HG03135 (cell line): Measurements from ENCODE around the gene TMPRSS3.

Source experiments
- ATAC-seq: cut with Tn5 transposase; IDR thresholded peaks from one replicate; pipeline ENCODE4 v1.9.1; 2021; ENCODE audit warnings: mild to moderate bottlenecking, moderate library complexity; ENCODE audit not compliant: unreplicated experiment

Gene TMPRSS3

GRCh38 chr21:42374864-42375499 lies 20.9 kb downstream of the TMPRSS3 start:
- ATAC-seq, result no peak

DNA sequence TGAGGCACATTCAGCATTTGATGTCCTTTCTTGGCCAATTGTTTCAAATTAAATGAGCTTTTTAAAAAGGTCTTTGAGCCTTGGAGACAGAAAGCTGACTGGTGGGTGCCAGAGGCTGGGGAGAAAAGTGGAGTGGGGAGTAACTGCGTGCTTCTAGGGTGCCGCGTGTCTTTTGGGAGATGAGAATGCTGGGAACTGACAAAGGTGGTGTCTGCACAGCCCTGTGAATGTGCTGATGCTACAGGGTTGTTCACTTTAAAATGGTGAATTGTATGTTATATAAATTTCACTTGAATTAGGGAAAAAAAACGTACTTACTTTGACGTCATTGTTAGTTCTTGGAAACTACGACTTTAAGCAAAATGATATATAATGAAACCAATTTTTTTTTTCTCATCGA lies 21.4 kb downstream of the TMPRSS3 start:
- ATAC-seq, result no peak

DNA sequence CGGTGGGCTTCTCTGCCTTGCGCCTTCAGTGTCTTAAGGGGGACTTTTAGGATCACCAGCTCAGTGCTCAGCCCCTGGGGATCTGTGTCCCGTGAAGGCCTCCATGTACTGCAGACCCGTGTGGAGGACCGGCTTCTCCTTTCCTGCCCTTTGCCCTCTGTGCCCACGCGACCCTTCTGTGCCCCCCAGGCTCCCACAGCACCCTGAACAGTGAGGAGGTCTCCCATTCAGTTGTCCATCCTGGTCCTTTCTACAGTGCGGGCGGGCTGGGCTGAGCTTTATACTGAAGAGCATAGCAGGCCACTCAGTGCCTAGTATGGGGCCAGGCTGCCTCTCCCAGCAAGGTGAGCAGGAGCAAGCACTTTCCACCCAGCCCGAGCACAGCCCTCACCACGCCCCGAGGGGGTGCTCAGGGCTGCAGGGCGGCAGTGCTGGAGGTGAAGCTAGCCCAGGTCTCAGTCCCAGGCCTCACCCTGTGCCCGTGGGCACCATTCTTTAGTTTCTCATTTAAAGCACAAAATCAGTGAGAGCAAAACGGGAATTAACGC lies 21.9 kb downstream of the TMPRSS3 start:
- no peak for ATAC-seq

DNA sequence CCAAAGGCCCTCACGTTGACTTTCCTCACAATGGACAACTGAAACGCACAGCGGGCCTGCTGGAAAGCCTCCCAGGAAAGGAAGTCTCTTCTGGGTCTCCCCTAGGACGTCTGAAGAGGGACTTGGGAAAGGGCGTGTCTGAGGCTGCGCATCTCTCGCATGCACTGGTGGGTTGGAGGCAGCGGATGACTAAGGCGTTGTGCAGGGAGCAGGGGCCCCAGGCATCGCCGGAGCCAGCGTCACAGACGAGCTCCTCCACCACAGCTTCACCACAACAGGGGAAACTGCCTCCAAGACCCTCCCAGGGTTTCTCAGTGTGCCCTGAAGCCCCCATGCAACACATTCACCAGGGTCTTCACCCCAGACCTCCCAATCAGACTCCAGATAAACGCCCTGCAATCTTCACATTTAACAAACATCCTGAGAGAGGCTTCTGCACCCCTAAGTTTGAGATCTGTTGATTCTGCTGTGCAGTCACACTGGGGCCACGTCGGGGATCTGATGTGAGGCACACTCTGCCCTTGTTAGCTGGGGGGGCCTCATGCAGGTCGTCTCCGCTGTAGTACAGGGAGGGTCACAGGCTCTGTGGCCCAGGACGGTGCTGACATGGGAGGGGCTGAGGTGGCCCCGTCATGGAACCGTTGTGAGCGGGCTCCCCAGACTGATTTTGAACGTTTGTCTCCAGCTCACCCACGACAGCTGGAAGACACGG lies 22.5 kb downstream of the TMPRSS3 start:
- ATAC-seq, result no peak

- no peak for ATAC-seq
Observed at GRCh38 chr21:42370894-42371654, 24.8 kb downstream of the TMPRSS3 start.

- no peak for ATAC-seq
Observed at GRCh38 chr21:42369821-42370220, 26.0 kb downstream of the TMPRSS3 start.

GRCh38 chr21:42367367-42368165 lies 28.3 kb downstream of the TMPRSS3 start:
- ATAC-seq, result no peak

- ATAC-seq, result no peak
Observed at GRCh38 chr21:42366292-42367010, 29.4 kb downstream of the TMPRSS3 start, which contains the start of gene TFF1. TFF1 (minus strand) TSS chr21:42366535; CDS start chr21:42366495, 40 bp downstream.

DNA sequence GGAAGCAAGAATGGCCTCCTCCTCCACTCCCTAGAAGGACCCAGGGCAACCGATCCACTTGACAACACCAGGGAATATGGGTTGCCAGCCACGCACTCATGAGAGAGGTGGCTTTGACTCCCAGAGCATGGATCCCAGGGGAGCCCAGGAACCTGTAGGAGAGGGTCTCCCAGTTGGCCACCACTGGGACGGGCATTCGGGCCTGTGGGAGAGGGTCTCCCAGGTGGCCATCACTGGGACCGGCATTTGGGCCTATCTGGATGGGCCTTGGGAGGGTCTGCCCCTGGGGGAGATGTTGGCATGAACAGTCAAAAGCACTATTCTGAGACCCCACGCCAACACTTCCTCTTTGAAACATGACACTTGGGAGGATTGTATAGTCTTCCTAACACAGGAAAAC lies 30.1 kb downstream of the TMPRSS3 start:
- no peak for ATAC-seq

DNA sequence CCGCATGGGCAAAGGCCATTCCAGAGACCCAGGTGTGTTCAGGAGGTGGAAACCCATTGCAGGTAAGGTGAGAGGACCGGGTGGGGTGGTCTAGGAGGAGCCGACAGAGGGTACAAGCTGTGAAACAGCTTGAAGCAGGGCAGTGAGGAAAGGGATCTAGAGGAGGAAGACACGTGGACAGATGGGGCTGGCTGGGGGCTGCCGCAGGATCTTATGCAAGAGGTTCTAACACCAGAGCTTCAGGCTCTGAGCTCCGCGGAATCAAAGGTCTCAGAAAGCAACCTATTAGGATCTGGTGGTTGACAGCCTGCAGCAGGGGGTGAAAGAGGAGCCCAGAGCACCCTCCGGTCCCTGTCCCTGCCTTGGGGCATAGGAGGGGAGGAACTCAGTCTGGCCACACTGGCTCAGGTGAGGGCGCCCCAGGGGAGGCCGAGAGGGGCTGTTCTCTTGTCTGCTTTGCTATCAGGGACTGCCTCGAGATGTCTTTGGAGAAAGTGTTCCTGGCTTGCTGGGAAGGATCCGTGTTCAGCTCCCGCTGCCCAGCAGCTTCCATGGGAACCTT lies 31.5 kb downstream of the TMPRSS3 start:
- ATAC-seq, result no peak

GRCh38 chr21:42363312-42363711 lies 32.5 kb downstream of the TMPRSS3 start:
- no peak for ATAC-seq

DNA sequence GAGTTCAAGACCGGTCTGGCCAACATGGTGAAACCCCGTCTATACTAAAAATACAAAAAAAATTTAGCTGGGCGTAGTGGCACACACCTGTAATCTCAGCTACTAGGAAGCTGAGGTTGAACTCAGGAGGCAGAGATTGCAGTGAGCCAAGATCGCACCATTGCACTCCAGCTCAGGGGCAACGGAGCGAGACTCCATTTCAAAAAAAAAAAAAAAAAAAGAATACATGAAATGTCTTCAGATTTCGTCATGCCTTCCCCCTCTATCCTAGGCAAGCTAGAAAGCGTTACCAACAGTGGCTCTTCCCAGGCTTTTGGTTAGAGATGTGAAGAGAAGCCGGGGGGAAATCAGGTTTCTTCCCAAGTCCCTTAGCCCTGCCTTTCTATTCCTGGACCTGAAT lies 33.2 kb downstream of the TMPRSS3 start:
- no peak for ATAC-seq

DNA sequence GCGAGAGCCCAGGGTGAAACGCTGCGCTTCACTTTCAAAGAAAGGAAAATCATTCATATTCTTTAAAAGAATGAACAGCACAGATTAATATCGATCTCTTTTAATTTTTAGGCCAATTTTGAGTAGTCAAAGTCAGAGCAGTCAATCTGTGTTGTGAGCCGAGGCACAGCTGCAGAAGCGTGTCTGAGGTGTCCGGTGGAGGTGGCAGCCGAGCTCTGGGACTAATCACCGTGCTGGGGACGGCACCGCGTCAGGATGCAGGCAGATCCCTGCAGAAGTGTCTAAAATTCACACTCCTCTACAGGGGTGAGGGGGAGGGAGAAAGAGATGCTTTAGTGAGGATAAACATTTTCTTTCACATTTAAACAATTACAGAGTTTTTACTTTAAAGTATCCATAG lies 33.7 kb downstream of the TMPRSS3 start:
- no peak for ATAC-seq

- no peak for ATAC-seq
Observed at GRCh38 chr21:42361286-42361685, 34.6 kb downstream of the TMPRSS3 start.

DNA sequence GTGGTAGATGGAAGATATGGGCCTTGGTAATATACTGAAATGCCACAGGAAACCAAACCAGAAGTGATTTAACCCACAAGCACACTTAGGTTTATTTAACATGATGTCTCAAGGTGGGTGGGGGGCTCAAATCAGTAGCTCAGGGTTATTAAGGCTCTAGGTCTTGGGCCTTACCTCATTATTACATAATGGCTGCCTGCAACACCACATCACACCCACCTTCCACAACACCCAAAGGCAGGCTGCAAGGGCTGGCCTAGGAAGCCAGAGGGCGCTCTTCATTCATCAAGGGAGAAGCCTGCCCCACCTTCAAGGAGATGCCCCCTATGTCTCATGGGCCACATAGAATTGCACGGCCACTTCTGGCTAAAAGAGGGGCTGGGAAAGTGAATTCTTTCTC lies 35.5 kb downstream of the TMPRSS3 start:
- ATAC-seq, result no peak

- ATAC-seq, result no peak
Observed at GRCh38 chr21:42358937-42359336, 36.9 kb downstream of the TMPRSS3 start.

- ATAC-seq, result no peak
Observed at GRCh38 chr21:42358261-42358660, 37.6 kb downstream of the TMPRSS3 start.

- no peak for ATAC-seq
Observed at GRCh38 chr21:42357307-42357706, 38.5 kb downstream of the TMPRSS3 start.

DNA sequence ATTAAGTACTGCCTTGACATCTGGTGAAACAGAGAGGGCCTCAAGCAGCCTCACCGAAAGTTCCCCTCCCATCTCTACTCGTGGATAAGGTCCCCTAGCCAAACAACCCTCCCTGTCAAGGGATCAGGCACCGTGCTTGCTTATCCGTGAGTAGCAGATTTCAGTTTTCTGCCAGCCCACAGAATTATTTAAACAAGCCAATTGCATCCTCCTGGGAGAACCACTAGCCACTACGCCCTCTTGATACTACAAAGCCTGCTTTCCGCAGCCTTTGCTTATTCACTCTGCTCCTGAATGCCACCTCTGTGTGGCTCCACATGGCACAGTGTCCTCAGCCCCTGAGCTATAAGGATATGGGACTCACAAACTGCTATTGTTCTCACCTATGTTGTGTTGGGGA lies 39.2 kb downstream of the TMPRSS3 start:
- no peak for ATAC-seq

DNA sequence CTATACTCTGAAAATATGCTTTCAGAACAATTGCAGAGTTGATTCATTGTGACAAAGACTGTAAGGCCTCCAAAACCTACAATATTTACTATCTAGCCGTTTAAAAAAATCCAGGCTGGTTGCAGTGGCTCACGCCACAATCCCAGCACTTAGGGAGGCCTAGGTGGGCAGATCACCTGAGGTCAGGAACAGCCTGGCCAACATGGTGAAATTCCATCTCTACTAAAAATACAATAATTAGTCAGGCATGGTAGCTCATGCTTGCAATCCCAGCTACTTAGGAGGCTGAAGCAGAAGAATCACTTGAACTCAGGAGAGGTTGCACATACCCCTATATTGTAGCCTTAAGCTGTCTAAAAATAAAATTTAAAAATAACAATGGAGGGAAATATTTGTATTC lies 39.8 kb downstream of the TMPRSS3 start:
- ATAC-seq, result no peak
